HG03354 (cell line): Measurements from ENCODE around the gene DMRT3.
A peak's percentile ranks its signal among the peaks of the same experiment; 100 is the strongest.

ENCODE experiments used
- ATAC-seq: cut with Tn5 transposase; IDR thresholded peaks from one replicate; pipeline ENCODE4 v1.9.1; 2021; ENCODE audit warnings: mild to moderate bottlenecking; ENCODE audit not compliant: unreplicated experiment, poor library complexity, severe bottlenecking

Gene DMRT3, protein sequence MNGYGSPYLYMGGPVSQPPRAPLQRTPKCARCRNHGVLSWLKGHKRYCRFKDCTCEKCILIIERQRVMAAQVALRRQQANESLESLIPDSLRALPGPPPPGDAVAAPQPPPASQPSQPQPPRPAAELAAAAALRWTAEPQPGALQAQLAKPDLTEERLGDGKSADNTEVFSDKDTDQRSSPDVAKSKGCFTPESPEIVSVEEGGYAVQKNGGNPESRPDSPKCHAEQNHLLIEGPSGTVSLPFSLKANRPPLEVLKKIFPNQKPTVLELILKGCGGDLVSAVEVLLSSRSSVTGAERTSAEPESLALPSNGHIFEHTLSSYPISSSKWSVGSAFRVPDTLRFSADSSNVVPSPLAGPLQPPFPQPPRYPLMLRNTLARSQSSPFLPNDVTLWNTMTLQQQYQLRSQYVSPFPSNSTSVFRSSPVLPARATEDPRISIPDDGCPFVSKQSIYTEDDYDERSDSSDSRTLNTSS

DNA sequence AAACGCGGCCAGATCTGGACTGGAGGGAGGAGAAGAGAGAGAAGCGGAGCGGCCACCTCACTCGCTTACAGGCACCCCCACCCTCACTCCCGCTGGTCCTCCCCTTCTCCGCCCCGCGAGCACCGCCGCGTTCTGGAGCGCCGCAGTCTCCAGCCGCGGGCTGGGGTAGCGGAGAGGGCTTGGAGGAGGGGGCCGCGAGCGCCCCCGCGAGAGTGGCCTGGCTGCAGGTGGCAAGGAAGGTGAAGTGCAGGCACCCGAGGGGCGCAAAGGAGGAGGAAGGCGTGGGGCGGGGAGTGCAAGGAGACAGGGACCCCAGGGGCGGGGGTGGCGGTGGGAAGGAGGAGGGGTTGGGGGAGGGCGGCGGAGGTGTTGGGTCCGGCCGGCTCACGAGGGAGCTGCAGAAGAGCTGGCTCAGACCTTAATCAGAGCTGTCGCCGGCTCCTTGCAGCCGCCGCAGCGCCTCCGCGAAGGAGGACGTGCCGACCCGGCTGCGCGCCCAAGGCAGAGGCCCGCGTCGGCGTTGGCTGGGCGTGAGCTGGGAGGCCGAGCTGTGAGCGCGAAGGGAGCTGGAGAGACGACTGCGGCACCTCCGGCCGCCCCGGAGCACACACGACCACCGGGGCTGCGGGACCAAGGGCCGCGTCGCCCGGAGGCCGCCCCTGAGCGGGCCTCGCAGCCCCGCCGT, at the start of gene DMRT3:
TSS of gene DMRT3 (plus strand) at position 398 of the 685 bp plus-strand sequence. CDS start 347 bp downstream, outside the sequence.
- no peak for ATAC-seq

DNA sequence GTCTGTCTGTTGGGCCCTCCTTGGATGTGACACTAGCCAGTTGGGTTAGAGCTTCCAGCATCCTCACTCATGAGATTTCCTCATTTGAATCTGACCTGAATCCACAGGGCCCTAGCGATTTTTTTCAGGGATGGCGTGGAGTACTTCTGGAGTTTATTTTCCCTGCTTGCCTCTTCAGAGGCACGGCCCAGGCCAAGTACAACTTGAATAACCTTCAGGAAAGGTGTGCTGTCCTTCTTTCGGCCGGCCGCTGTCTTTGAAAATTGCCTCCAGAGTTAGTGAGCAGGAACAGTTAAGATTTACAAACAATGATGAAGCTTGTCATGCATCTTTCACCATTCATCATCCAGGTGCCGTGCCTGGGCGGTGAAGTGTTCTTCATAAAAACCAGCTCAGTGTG, 49.5 kb upstream of the DMRT3 start:
- no peak for ATAC-seq

DNA sequence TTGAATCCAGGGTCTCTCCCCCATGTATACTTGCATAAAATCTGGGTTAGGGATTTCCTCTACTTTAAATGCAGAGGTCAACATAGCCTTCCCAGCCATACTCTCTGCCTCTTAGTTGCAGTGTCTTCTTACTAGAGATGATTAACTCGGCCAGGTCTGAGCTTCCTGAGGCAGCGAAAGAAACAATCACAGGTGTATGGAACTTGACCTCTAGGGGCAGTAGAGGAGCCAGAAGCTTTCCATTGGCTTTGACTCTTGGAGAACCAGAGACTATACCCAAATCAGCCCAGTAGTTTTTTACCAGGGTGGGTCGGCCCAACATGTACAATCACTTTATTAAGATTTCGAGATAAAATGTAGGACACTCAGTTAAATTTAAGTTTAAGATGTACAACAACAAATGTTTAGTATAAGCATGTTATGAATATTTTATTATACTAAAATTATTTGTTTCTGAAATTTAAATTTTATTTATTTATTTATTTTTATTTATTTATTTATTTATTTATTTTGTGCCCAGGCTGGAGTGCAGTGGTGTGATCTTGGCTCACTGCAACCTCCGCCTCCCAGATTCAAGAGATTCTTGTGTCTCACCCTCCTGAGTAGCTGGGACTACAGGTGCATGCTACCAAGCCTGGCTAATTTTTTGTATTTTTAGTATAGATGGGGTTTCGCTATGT, 48.0 kb upstream of the DMRT3 start:
- ATAC-seq = peak; percentile 97

DNA sequence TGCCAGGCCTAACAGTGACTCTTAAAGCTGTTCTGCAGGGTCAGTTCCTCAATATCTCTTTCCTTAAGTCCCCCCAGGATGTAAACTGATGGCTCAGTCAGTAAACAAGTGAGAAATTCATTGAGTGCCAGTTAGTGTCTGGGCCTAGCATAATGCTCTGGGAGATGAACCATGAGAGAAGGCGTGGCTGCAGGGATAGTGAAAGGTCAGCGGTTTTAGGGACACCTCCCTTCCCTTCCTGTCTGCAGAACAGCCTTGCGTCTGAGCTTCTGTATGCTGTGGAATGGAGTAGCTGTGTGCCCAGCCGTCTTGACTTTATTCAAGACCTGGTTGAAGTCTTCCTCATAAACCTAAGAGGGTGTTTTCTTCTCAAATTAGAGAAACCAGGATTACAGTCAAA, 46.7 kb upstream of the DMRT3 start:
- ATAC-seq = no peak

DNA sequence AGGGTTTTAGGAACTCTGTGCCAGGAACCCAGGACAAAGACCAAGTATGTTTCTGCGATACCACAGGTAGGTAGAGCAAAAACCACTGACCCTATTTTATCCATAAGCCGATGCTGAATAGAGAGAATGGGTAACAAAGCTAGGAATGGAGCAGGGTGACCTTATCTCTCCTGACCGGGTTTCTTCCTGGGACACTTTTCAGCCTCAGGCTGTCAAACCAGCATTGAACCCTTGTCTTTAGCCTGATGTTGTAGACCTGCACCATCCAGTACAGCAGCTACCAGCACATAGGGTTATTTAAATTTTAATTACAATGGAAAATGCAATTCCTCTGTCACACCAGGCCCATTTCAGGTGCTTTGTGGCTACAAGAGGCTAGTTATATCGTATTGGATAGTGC, 43.1 kb upstream of the DMRT3 start:
- no peak for ATAC-seq

DNA sequence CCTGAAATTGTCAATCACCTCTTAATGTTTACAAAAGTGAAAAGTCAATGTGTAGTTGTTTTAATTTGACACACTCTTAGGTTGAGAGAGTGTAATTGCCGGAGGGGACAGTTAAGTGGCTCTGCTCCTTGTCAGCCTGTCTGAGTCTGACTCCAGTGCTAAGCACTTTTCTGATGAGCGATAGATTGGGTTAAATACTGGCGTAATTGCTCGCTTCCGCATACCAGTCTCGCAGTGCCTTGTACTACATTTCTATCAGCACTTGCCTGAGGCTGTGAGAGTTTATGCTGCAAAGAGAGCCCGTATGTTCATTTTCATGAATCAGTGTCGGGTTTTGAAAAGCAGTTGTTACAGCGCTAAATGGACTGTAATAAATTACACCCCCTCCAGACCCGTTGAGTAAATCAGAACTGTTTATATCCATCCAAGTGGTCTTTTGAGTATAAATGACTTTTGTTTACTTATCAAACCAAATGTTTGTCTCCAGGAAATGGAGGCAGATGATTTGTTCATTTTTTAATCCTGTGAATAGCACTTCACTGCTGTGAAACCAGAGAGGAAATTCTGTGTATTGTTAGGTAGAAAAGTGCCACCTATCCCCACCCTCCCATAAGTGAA, 41.0 kb upstream of the DMRT3 start:
- no peak for ATAC-seq

DNA sequence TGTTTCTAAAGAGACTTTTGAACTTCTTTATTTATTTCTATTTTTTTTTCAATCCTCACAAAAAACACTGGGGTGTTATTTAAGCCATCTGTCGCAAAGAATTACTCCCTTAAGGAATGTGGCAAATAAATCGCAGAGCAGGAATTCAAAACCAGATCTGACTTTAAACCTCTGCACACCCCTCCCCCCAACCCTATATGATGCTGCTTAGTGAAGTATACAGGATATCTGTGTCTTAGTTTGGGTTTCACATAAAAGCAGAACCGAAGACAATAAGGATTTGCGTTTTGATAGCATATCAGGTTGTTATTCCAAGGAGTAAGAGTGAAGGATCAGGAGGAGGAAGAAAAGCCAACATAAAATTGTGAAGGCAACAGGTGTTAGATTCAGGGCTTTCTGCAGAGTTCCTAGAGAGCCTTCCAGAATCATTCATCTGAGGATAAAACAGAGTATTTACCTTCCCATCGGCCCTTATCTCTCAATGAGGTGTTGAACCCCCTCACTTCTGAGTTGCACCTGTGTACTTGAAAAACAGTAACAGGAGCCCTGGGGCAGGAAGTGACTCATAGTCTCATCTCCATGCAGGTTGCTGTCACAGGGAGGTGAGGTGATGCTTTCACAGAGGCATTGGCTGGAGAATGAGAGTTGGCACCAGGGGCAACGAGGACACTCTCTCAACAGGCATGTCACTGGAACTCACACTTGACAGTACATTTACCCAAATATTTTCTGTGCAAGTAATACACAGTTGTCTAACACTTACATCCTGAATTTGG, 33.5 kb upstream of the DMRT3 start:
- no peak for ATAC-seq

DNA sequence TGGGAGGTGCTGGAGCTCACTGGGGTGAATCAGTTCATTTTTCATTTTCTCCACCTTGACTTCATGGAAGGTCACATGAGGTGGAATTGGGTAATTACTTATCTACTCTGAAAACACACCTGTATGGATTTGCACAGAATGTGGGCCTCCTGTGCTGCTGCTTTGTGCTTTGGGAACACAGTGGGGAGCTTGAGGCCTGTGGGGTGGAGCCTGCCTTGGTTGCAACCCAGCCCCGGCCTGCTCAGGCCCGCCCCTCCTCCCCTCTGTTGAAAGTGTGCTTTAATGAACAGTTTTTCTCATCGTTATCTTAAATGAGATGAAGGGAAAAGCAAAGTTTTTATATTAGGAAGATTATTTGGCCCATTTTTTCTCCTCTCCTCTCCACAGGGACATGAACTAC, 28.5 kb upstream of the DMRT3 start:
- ATAC-seq = no peak

DNA sequence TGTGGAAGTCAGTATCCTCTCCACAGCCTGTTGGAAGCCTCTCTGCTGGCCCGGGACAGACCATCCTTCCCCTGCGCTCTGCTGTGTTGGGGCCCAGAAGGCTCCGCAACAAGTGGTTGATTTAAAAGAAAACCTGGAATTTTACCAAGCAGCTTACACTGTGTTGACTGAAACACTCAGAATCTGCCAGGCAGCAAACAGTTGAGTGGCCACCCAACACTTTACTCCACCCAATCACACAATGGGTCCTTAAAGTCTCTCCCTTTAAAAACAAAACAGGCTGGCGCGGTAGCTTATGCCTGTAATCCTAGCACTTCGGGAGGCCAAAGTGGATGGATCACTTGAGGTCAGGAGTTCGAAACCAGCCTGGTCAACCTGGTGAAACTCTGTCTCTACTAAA, 28.0 kb upstream of the DMRT3 start:
- ATAC-seq = no peak

DNA sequence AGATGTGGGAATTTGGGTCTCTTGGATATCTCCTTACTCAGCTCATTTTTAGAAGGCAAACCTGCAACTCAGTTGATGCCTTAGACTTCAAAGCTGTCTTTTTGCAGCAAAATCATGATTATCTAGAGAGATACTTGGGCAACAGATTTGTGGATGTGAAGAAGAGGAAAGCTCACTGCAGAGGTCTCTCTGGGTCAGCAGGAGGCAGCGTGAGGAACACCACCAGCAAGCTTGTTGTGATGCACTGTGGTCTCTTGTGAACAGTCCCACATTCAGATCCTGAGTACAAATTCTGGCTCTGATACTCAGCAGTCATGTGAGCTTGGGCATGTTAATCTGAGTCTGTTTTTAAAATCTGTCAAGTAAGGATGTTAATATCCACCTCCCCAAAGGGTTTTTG, 26.3 kb upstream of the DMRT3 start:
- no peak for ATAC-seq

DNA sequence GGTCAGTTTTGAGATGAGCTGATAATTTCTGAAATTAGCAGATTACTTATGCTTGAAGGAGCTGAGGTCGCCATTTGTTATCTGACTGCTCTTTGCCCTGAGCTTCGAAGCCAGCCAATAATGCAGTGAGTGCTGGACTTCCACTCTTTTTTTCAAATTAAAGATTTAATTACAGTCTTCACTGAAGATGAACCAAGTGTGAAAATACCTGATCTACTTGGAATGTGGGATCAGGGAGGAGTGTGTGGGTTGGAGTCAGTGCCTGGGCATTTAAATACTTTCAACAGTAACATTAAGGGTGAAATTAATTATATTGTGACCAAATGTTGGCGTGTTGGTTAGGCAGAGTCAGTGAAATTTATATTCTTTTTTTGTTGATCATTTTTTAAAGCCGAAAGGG, 23.9 kb upstream of the DMRT3 start:
- no peak for ATAC-seq

DNA sequence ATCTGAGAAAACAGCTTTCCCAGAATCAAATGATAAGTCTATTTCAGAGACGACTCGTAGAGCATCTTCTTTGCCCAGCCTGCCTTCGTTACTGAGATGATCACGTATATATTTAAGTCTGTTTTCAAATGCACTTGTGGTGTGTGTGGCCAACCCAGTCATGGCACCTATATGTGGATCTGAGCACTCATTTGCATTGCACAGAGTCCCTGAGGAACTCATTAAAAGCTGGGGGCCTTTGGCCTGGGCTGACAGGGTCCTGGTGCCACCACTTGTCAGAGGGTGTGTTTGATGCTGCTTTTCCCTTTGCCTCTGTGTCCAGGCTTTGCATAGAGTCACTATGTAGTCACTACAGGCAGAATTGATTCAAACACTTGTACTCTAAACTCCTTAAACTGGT, 17.4 kb upstream of the DMRT3 start:
- ATAC-seq = no peak

DNA sequence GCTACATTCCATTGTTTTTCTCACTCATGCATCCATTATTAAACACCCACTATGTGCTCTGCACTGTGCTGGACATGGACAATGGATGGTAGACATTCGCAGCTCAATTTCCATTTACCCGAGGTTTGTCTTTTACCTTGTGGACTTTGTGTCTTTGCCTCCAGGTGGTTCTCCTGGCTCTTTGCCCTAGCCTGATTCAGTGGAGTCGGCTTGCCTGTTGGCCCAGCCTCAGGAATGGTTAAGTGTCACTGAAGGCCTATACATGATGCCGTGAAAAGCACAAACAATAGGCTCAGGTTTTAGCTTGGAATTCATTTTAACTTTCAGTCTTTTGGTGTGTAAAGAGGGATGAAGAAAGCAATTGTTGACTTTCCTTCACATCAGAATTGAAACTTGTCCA, 16.5 kb upstream of the DMRT3 start:
- no peak for ATAC-seq

DNA sequence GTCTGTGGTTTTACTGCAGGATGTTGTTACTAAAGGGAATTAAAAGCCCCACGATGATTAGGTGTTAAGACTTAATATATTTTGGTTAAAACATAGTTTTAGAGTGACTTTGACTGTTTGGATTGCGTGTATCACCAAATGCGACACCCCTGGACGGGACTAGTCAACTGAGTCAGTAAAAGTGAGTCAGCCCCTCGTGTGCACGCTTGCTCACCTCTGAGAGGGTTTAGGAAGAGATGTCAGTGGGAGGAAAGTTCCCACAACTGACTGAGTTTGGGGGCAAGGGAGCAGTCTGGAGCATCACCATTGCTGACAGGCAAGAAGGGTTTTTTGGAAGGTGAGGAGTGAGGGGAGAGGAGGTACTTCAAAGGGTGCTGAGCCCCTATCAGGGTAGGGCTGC, 14.4 kb upstream of the DMRT3 start:
- ATAC-seq = no peak

DNA sequence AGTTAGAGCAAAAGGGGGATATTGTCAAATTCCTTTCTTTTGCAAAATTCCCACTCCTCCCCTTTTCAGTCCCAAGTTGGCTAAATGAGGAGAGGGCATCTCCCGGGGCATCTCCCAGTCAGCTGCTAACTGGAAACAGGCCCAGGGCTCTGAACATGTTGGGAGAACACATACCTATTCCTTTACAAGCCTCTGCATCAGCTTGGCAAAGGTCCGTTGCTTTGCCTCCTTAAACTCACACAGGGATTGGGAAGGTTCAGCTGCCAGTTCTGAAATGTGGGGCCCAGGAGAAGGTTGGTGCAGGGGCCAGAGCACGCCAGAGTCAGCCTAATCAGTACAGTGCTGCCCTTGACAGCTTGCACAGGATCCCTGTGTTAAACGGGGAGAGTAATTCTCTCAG, 11.0 kb upstream of the DMRT3 start:
- no peak for ATAC-seq

DNA sequence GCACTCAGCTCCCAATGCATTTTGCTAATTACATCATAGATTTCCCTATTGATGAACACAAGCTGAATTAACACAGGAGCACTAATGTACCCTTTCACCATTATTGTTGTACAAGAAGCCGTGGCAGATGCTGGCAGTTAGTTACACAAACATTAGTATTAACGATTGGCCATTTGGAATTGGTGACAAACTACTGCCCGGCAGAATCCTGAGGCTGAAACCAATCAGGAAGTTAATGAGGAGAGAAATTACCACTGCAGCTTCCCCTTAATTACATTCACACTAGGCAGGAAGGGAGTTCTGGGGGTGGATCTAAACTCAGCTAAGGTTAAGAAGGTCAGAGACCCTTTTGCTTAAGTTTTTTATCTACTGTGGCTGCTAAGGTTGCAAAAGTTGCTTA, 9.6 kb upstream of the DMRT3 start:
- ATAC-seq = no peak

DNA sequence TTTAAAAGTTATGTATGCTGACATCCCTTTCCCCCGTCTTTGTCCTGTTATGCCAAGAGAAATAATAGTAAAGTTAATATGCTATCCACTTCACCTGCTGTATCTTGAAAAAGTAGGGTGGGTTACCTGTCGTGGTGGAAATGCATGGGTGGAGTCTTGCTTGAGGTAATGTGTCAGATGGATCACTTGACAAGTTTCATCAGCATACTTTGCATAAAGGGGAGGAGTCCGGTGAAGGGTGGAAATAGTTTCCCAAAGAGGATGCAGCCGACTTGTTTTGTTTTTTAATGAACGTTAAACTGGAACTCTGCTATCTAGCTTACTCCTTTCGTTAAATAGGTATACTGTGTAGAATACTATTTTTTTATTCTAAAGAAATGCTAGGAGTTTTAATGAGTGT, 9.0 kb upstream of the DMRT3 start:
- no peak for ATAC-seq

DNA sequence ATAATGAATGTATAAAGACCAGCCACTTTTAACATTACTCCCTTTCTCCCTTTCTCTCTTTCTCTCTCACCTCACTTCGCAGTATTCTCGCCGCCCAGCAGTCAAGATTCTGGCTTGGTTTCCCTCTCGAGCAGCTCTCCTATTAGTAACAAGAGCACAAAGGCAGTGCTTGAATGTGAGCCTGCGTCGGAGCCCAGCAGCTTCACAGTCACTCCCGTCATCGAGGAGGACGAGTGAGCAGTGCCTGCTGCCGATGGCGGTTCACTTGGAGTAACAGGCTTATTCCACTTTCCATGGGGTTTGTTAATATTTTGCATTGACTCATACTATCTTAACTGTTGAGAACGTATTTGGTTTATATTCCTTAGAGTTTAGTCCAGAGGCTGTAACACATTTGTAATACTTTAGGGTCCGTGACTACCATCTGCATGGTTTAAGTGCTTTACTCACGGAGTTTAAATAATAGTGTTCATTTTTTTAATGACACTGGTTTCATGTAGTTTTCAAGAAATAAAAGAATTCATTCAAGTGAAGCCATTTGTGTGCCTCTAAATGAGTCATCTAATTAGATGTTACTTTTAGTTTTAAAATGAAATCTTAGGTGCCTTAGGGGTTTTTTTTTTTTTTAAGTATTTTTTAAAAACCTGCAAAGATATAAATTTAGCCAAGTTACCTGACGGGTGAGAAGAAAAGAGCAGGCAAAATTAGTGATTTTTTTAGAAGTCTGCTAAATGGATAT, 8.4 kb upstream of the DMRT3 start:
- no peak for ATAC-seq
